ENCODE results near the gene PGM1. TPM values are rescaled to one million over a fixed set of nuclear protein-coding genes. Genes with fewer than 3 reads are reported as not detected.

PGM1 gene
- total RNA-seq, 2 experiments from 2014 or later, result 32.8 to 34.5 TPM

DNA sequence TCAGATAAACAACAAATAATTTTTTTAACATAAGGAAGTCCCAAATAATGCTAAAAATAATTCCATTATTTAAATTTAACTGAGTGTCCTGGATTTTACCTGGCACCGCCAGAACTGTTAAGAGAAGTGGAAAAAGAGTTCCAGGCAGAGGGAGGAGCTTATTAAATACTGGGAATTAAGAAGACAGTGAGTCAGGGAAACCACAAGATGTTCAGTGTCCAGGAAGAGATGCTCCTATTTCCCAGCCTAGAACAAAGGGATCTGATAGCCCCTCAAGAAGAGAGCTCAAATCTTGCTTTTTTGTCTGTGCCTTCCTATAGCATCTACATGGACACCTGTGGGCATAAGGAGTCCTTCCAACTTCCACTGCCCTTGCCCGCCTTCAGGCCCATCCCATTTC, 85.9 kb downstream of the PGM1 start:
- Mint-ChIP-seq H3K4me1 (no peaks in the 10 kb centered on the region), H3K27ac (no peak overlapping the region), H3K36me3 (ENCODE audit: low read depth) (peaks cover 3% of the 10 kb centered on the region), H3K27me3 (no peaks in the 10 kb centered on the region), H3K9me3 (peaks cover 11% of the 10 kb centered on the region), H3K4me3 (no peak overlapping the region)
- ChIA-PET POLR2A (no interaction called here), CTCF (no interaction called here)
- DNase-seq, result no peak

DNA sequence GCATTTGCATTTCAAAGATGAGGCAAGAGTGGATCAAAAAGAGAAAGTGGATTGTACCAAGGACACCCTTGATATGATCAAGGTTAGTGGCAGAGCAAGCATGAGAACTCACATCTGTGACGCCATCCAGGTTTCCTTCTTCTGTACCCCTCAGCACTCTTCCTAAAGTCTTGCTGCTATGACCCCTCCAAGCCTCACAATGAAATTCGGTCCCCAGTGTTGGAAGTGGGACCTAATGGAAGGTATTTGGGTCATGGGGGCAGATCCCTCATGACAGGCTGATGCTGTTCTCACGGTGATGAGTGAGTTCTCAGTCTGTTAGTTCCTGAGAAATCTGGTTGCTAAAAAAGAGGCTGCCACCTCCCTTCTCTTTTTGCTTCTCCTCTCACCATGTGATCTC, 86.4 kb downstream of the PGM1 start:
- Mint-ChIP-seq H3K36me3 (ENCODE audit: low read depth) (no peaks in the 10 kb centered on the region), H3K9me3 (peaks cover 11% of the 10 kb centered on the region), H3K4me1 (no peaks in the 10 kb centered on the region), H3K27me3 (no peaks in the 10 kb centered on the region), H3K27ac (no peak overlapping the region), H3K4me3 (no peak overlapping the region)
- DNase-seq, result no peak
- ChIA-PET POLR2A (no interaction called here), CTCF (no interaction called here)

DNA sequence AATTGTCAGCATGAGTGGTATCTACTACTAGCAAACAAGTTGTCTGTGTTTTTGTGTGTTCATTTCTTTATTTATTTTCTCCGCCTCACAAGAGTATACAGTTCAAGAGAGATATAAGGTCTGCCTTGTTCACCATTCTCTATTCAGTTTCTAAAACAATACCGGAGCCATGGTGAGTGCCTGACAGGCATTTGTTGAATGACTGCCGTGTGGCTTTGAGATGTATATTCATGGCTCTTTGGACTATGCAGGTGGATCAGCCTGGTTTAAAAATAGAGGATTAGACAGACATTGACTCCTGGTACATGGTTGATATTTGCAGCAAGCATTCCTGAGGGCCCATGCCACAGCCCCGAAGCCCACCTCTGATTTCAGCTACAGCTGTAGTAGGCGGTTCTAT, 89.7 kb downstream of the PGM1 start:
- Mint-ChIP-seq H3K4me3 (no peak overlapping the region), H3K4me1 (no peaks in the 10 kb centered on the region), H3K27ac (no peak overlapping the region), H3K36me3 (ENCODE audit: low read depth) (no peaks in the 10 kb centered on the region), H3K9me3 (peaks cover 11% of the 10 kb centered on the region), H3K27me3 (no peaks in the 10 kb centered on the region)
- ChIA-PET POLR2A (interaction anchor here (1.0 kb wide), 1 partner anchor 32 kb away, joined by 4 read pairs; no protein-coding TSS in a partner anchor), CTCF (interaction anchor here (0.6 to 1.5 kb wide), 2 partner anchors 9 to 124 kb away, joined by 4 to 8 read pairs; no protein-coding TSS in a partner anchor)
- no peak for DNase-seq

DNA sequence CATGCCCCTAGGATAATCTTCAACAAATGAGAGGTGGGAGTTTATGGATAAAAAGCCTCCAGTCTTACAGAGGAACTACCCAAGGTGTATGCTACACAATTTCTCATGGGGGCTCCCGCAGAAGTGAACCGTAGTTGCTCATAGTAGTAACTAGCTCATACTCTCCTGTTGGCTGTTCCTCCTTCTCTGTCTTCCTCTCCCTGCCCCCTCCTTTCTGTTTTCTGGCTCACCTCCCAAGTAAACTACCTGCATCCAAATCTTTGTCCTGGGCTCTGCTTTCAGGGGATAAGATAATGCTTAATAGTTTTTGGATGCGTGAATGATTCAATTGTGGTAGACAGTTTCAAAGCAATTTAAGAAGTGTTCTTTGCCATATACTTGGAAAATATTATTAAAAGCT, 90.5 kb downstream of the PGM1 start:
- Mint-ChIP-seq H3K27ac (no peak overlapping the region), H3K4me1 (no peaks in the 10 kb centered on the region), H3K27me3 (peaks cover under 1% of the 10 kb centered on the region), H3K4me3 (no peak overlapping the region), H3K9me3 (peaks cover 11% of the 10 kb centered on the region), H3K36me3 (ENCODE audit: low read depth) (no peaks in the 10 kb centered on the region)
- POLR2A ChIA-PET, result interaction anchor here (1.0 kb wide), 1 partner anchor 33 kb away, joined by 4 read pairs; no protein-coding TSS in a partner anchor
- no peak for DNase-seq
- CTCF ChIA-PET, result no interaction called here

DNA sequence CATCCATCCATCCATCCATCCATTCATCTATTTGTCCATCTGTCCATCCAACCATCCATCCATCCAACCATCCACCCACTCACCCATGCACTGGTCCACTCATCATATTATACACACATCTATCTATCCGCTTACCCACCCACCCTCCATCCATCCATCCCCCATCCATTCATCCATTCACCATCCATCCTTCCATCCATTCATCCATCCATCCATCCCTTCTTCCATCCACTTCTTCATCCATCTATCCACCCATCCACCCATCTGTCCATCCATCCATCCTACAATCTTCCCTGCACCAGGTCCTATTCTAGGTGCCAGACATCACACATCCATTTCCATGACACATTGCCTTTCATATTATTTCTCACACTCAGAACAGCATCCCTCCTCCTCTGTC, 93.5 kb downstream of the PGM1 start:
- Mint-ChIP-seq H3K9me3 (no peaks in the 10 kb centered on the region), H3K27me3 (peaks cover 1% of the 10 kb centered on the region), H3K4me1 (no peaks in the 10 kb centered on the region), H3K36me3 (ENCODE audit: low read depth) (no peaks in the 10 kb centered on the region), H3K4me3 (no peak overlapping the region), H3K27ac (no peak overlapping the region)
- CTCF ChIA-PET, result no interaction called here
- POLR2A ChIA-PET, result no interaction called here
- no peak for DNase-seq

DNA sequence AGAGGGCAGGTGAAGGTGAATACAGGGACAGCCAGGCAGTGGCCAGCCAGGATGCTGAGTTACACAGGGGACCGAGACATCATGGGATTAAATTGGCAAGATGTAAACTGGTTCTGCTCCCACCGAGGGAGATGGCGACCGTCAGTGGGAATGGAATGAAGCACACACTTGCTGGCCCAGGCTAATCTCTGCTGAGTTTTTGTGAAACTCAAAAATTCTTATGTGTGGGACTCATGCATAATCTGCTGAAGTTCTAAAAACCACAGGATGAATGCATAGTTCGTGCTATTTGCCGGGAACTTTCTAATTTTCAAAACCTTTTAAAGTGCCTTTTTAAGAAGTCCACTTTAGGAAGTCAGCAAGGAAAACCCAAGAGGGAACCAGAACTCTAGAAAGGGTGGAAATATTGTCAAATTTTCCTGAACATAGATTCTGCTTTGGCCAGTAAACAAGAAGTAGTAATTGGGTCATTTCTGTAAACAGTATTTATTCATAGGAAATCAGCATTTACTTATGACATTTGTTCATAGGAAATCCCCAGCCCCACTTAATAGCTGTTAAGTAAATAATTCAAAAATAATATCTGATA, 95.2 kb downstream of the PGM1 start:
- Mint-ChIP-seq H3K4me1 (peaks cover 1% of the 10 kb centered on the region), H3K27me3 (peaks cover 1% of the 10 kb centered on the region), H3K9me3 (no peaks in the 10 kb centered on the region), H3K36me3 (ENCODE audit: low read depth) (no peaks in the 10 kb centered on the region), H3K4me3 (no peak overlapping the region), H3K27ac (no peak overlapping the region)
- CTCF ChIA-PET, result no interaction called here
- DNase-seq, result no peak
- POLR2A ChIA-PET, result no interaction called here

DNA sequence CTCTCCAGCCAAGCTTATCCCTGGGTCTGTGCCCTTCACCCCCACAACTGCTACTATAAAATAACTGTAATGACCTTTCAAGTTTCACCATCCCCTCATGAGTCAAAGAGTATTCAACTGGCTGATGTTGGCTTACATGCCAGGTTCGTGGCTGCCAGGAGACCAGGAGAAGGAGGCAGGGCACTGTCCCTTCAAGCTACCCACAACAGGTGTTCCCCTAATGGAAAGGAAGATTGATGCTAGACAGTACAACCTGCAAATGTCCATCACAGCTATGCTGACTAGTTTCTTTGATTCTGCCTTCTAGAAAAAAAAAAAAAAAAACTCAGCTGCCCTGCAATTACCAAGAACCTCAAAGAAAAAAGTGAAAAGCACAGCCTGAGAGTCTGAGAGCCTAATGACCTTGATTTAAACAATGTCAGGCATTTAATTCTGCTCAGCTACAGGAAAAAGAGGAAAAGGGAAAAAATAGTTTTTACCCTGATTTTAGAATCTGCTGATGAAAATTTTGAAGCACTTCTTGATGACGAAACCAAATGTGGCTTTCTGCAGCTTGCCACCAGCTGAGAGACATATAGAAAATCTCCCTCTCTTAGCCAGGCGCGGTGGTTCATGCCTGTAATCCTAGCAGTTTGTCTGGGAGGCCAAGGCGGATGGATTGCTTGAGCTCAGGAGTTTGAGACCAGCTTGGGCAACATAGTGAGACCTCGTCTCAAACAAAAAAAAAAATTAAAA, 97.9 kb downstream of the PGM1 start:
- Mint-ChIP-seq H3K36me3 (ENCODE audit: low read depth) (no peaks in the 10 kb centered on the region), H3K4me3 (no peak overlapping the region), H3K9me3 (no peaks in the 10 kb centered on the region), H3K27ac (no peak overlapping the region), H3K27me3 (peaks cover 1% of the 10 kb centered on the region), H3K4me1 (peaks cover 1% of the 10 kb centered on the region)
- ChIA-PET CTCF (interaction anchor here (0.6 to 2.3 kb wide), 28 partner anchors 9 to 780 kb away, joined by 3 to 24 read pairs (median 4); no protein-coding TSS in a partner anchor), POLR2A (no interaction called here)
- DNase-seq, result no peak

DNA sequence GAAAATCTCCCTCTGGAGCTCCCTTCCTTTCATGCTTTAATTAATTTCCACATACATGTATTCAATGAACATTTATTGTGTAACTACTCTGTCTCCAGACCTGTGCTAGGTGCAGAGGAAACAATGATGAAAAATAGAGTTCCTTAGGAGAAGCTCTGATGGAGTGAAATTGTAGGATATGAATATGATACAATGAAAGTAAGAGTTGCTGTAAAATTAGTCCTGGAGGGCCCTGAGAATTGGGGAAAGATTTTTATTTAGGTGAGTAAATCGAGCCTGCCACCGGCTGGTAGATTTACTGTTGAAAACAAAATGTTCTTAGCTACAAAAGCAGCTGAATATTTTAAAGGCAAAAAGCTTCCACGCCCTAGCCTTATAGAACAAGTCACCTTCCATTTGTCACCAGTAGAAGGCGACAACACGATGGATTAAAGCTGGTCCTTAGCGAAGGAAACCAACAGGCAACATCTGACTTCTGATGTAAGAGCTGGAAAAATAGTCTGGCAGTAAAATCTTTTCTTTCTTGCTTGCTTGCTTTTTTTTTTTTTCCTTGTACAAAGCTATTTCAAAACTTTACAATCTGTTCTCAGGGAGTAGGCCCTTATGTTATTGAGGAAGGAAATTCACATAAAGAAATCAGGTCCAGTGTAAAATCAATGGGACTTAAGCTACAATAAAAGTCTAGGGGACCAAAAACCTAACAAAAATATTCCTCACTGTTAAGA, 98.7 kb downstream of the PGM1 start:
- ChIA-PET POLR2A (interaction anchor here (1.1 kb wide), 1 partner anchor 553 kb away, joined by 3 read pairs; no protein-coding TSS in a partner anchor), CTCF (interaction anchor here (0.6 to 2.3 kb wide), 39 partner anchors 10 to 1556 kb away, joined by 3 to 24 read pairs (median 3); no protein-coding TSS in a partner anchor)
- no peak overlapping the region for H3K4me3 Mint-ChIP-seq
- H3K9me3 Mint-ChIP-seq, result no peaks in the 10 kb centered on the region
- peak; percentile 22 for DNase-seq
- peaks cover 1% of the 10 kb centered on the region for H3K4me1 Mint-ChIP-seq
- no peak overlapping the region for H3K27ac Mint-ChIP-seq
- H3K36me3 Mint-ChIP-seq (ENCODE audit: low read depth), result no peaks in the 10 kb centered on the region
- H3K27me3 Mint-ChIP-seq, result peaks cover 1% of the 10 kb centered on the region

DNA sequence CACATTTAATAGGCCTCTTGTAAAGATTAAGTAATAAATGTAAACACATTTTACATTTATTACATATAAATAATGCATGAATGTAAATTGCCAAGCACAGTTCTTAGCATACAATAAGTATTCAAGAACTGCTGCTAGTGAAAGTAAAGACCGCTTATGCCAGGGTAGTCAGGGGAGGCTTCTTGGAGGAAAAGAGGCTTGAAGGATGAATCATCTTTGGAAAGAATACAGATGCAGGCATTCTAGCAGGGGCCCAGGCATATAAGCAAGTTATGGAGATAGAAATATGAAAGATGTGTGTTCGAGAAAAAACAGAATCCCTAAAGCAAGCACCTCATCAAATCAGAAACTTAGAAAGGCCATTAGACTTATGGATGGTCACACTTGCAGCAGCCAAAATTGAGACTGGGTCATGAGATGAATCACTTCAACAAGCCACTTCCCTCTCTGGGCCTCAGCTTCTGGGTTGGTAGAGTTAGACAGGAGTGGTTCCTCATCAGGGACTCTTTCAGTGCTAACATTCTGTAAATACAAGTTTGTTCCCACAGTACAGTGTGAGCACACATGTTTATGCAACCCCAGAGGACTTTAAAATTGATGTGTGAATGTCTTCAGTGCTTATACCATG, 100.8 kb downstream of the PGM1 start:
- H3K4me3 Mint-ChIP-seq, result no peak overlapping the region
- ChIA-PET CTCF (interaction anchor here (0.6 kb wide), 1 partner anchor 444 kb away, joined by 4 read pairs; no protein-coding TSS in a partner anchor), POLR2A (no interaction called here)
- H3K36me3 Mint-ChIP-seq (ENCODE audit: low read depth), result no peaks in the 10 kb centered on the region
- H3K4me1 Mint-ChIP-seq, result peaks cover 1% of the 10 kb centered on the region
- H3K27ac Mint-ChIP-seq, result no peak overlapping the region
- H3K27me3 Mint-ChIP-seq, result no peaks in the 10 kb centered on the region
- no peak for DNase-seq
- no peaks in the 10 kb centered on the region for H3K9me3 Mint-ChIP-seq

DNA sequence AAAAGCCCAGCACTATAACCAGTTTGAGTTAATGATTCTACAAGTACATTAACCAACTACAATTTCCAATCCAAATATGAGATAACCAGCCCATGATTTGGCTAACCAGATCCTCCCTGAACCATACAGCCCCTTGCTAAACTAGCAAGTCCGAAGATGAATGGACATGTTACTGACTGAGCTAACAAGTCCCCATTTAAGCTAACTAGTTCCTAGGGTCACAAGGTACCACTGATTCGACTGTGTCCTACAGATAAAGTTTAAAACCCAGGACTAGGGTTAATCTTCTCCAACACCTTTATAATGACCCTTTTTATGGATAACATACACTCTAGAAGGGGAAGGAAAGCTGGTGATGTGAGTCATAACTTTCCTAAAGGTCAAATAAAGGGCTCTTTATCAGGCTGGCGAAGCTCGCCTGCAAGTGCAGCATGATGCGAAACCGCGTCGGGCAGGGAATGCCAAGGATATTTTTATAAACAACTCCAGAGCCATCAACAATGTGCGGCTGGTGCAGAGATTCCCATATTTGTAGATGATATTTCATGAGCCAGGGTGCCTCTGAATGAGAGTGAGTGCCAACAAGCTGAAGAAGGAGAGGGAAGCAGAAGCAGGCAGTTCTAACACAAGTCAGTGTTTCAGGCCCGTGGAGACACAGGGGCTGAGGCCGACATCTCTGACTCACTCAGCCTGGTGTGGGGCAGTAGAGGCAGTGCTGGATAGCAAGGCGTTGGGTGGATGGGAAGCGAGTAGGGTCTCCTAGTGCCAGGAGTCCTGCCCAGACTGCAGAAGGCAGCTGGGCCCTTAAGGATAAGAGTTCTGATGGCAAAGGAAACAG, 105.0 kb downstream of the PGM1 start:
- POLR2A ChIA-PET, result no interaction called here
- no peaks in the 10 kb centered on the region for H3K4me1 Mint-ChIP-seq
- CTCF ChIA-PET, result no interaction called here
- no peak overlapping the region for H3K4me3 Mint-ChIP-seq
- H3K27me3 Mint-ChIP-seq, result no peaks in the 10 kb centered on the region
- no peak for DNase-seq
- no peaks in the 10 kb centered on the region for H3K36me3 Mint-ChIP-seq (ENCODE audit: low read depth)
- H3K9me3 Mint-ChIP-seq, result no peaks in the 10 kb centered on the region
- no peak overlapping the region for H3K27ac Mint-ChIP-seq

DNA sequence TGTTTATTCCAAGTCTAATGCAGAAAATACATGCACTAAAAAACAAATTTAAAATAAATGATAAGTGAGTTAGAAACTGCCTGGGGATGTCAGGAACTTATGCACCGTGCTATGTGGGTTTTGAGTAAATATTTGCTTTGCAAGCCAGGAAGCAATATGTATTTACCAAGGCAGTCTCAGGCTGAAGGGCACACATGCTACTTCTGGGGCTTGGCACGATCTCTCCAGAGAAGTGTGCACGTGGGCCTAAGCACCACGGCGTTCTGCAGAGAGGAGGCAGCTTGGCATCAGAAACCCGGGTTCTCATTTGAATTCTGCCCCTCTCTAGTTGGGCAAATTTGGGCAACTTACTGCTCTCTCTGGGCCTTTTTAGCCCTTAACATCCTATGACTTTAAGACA, 108.0 kb downstream of the PGM1 start:
- ChIA-PET CTCF (no interaction called here), POLR2A (no interaction called here)
- Mint-ChIP-seq H3K4me3 (no peak overlapping the region), H3K36me3 (ENCODE audit: low read depth) (no peaks in the 10 kb centered on the region), H3K27me3 (no peaks in the 10 kb centered on the region), H3K27ac (no peak overlapping the region), H3K4me1 (no peaks in the 10 kb centered on the region), H3K9me3 (no peaks in the 10 kb centered on the region)
- no peak for DNase-seq

DNA sequence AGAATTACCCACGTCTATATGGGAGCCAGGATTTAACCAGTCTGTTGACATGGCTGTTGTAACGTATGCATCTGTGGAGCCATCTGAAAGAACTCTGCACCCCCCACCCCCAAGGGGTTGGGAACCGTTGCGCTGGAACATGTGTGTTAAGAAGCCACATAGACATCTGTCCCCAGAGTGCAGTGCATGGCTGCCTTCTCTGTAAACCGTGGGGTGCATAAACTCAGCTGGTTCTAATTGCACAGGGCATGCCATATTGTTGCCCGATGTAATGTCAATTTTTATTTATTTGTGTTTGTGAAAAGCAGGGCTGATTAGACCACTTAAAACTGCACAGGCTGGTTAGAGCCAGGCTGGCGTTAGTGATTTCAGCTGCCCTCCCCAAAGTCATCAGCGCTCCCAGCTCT, 110.5 kb downstream of the PGM1 start:
- CTCF ChIA-PET, result no interaction called here
- no peaks in the 10 kb centered on the region for H3K27me3 Mint-ChIP-seq
- no peaks in the 10 kb centered on the region for H3K9me3 Mint-ChIP-seq
- POLR2A ChIA-PET, result no interaction called here
- no peak for DNase-seq
- H3K4me3 Mint-ChIP-seq, result no peak overlapping the region
- no peaks in the 10 kb centered on the region for H3K36me3 Mint-ChIP-seq (ENCODE audit: low read depth)
- no peak overlapping the region for H3K27ac Mint-ChIP-seq
- no peaks in the 10 kb centered on the region for H3K4me1 Mint-ChIP-seq

Data from activated CD4-positive, alpha-beta memory T cell treated with anti-CD3 and anti-CD28 coated beads, Interleukin-2, amount 10 ng/mL, durations not matched to agents 7 days and 5 days (primary cell).